Measurements from ENCODE around the gene B3GNT2.
"Not testable (repeated sequence)": the region's sequence is repeated elsewhere in the genome, so short reads cannot be mapped to it uniquely, and the experiment has no call there.

B3GNT2 gene

GRCh38 chr2:62194558-62195420 is 1.1 kb upstream of the B3GNT2 start:
- no peak for DNase-seq (ENCODE audit: low spot score)
- TF ChIP-seq CTCF (IDR thresholded peaks at IDR 0.05; ENCODE audit: extremely low read depth, insufficient read depth, missing control alignments): no peak
- in situ Hi-C loops (cut with MboI; ENCODE audit: low pct_unique_long_range_greater_than_20kb, low sequenced_read_pairs, unreplicated experiment): no loop called here

DNA sequence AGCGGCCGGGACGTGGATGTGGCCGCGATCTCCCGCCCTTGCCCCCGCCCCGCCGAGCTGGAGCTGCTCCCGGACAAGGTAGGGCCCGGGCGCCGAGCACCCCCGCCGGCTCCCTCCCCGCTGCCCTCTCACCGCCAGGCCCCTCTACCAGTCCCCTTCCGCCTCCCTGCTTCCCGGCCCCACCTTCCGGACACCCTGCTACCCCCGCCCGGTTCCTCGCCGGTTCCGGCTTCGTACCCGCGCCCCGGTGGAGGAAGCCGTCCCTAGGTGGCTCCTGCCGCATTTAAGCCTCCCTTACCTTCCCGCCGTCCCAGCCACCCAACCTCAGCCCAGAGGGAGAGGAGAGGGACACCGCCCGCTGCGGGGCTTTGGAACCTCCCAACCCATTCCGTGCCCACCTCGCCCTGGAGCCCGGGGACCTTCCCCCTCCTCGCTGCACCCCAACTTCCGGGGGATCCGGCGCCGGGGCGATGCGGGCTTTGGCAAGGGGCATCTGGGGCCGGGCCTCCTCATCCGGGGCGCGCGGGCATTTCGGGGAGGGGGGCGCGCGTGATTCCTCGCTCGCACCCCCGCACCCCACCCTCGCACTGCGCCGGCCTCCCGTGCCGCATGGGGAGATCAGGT is 475 bp downstream of the B3GNT2 start:
- peak; percentile 5 for TF ChIP-seq CTCF (IDR thresholded peaks at IDR 0.05; ENCODE audit: extremely low read depth, insufficient read depth, missing control alignments)
- DNase-seq (ENCODE audit: low spot score): peak; percentile 54
- in situ Hi-C loops (cut with MboI; ENCODE audit: low pct_unique_long_range_greater_than_20kb, low sequenced_read_pairs, unreplicated experiment): no loop called here

- TF ChIP-seq CTCF (IDR thresholded peaks at IDR 0.05; ENCODE audit: extremely low read depth, insufficient read depth, missing control alignments): peak; percentile 48
- in situ Hi-C loops (cut with MboI; ENCODE audit: low pct_unique_long_range_greater_than_20kb, low sequenced_read_pairs, unreplicated experiment): no loop called here
- DNase-seq (ENCODE audit: low spot score): peak; percentile 45
Measured at GRCh38 chr2:62197011-62197924, 1.4 kb downstream of the B3GNT2 start.

DNA sequence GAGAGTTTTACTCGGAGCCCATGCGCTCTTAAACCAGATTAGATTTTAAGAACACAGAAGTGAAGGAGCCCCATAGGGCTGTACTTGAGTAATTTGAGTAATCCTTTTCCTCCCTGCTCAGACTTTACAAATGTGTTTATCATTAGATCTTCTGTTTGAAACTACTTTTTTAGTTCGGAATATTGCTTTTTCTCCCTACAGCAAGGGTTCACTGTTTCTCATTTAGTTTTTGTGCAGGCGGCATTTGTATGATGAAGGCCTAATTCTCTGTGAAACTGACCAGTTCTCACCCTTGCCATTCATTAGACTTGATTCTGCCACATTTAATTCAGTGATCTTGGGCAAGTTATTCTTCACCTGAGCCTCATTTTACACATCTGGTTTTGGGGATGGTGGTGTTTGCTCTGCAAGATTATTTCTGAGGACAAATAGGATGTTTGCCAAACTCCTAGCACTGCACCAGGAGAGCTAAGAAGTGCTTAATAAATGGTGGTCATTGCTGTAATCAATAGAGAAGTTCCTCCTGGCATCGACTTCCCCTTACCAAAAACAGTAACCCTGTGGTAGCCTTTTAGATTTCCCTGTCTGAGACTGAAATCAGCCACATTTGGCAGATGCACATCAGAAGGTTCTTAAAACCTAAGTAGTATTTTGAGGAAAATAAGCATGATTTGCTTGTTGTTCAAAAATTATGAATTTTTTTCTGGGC is 2.2 kb downstream of the B3GNT2 start:
- TF ChIP-seq CTCF (IDR thresholded peaks at IDR 0.05; ENCODE audit: extremely low read depth, insufficient read depth, missing control alignments): no peak
- no peak for DNase-seq (ENCODE audit: low spot score)
- in situ Hi-C loops (cut with MboI; ENCODE audit: low pct_unique_long_range_greater_than_20kb, low sequenced_read_pairs, unreplicated experiment): no loop called here

GRCh38 chr2:62198854-62199253 is 2.9 kb downstream of the B3GNT2 start:
- DNase-seq (ENCODE audit: low spot score); in situ Hi-C loops (cut with MboI; ENCODE audit: low pct_unique_long_range_greater_than_20kb, low sequenced_read_pairs, unreplicated experiment): not testable (repeated sequence)

DNA sequence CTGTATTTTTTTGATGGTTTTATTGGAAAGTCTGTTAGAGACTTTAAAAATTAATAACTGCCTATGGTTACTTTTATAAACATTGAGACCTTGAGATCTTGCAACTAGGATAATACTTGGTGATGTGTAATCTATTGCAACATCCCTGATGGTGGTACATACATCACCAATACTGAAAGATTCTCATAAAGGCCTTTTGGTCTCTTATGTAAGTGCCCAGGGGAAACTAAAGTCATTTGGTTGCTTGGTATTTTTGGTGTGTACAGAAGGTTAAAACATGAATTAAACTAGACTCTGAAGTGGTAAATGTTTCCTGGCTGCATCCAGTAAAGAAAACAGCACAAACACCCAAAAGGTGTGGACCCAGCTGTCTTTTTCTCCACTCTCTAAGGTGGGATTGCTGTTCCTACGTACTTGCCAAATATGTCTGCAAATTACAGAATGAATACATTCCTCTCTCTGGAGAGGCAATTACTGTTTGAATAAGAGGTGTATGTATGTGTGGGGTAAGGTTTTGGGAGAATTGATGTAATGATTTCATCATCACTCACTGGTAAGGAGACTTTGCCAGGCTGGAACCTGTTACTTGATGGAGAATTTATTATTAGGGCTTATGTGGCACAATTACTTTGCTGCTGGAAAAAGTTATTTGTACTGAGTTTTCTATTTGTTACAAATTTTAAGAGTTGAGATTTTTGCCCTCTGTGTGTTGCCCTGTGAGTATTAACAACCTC is 3.6 kb downstream of the B3GNT2 start:
- in situ Hi-C loops (cut with MboI; ENCODE audit: low pct_unique_long_range_greater_than_20kb, low sequenced_read_pairs, unreplicated experiment): loop anchor here (25.0 kb wide), 1 partner anchor 213 kb away; no protein-coding TSS in a partner anchor
- DNase-seq (ENCODE audit: low spot score): no peak
- TF ChIP-seq CTCF (IDR thresholded peaks at IDR 0.05; ENCODE audit: extremely low read depth, insufficient read depth, missing control alignments): no peak

Measured in GM13977 (cell line).